Activated CD8-positive, alpha-beta memory T cell treated with anti-CD3 and anti-CD28 coated beads, Interleukin-2, amount 50 U/mL, for 4 hours (primary cell): ENCODE results near the gene SKOR1.

ENCODE experiments used
- DNase-seq: peaks from one replicate; pipeline ENCODE4 v3.0.0-alpha.2; 2020

Gene SKOR1, protein sequence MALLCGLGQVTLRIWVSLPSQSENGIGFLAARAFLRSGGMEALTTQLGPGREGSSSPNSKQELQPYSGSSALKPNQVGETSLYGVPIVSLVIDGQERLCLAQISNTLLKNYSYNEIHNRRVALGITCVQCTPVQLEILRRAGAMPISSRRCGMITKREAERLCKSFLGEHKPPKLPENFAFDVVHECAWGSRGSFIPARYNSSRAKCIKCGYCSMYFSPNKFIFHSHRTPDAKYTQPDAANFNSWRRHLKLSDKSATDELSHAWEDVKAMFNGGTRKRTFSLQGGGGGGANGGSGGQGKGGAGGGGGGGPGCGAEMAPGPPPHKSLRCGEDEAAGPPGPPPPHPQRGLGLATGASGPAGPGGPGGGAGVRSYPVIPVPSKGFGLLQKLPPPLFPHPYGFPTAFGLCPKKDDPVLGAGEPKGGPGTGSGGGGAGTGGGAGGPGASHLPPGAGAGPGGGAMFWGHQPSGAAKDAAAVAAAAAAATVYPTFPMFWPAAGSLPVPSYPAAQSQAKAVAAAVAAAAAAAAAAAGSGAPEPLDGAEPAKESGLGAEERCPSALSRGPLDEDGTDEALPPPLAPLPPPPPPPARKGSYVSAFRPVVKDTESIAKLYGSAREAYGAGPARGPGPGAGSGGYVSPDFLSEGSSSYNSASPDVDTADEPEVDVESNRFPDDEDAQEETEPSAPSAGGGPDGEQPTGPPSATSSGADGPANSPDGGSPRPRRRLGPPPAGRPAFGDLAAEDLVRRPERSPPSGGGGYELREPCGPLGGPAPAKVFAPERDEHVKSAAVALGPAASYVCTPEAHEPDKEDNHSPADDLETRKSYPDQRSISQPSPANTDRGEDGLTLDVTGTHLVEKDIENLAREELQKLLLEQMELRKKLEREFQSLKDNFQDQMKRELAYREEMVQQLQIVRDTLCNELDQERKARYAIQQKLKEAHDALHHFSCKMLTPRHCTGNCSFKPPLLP

GRCh38 chr15:67824976-67825880, at the start of gene SKOR1:
SKOR1 (plus strand) TSS chr15:67825509; CDS start chr15:67825603, 94 bp downstream.
- DNase-seq: no peak

DNA sequence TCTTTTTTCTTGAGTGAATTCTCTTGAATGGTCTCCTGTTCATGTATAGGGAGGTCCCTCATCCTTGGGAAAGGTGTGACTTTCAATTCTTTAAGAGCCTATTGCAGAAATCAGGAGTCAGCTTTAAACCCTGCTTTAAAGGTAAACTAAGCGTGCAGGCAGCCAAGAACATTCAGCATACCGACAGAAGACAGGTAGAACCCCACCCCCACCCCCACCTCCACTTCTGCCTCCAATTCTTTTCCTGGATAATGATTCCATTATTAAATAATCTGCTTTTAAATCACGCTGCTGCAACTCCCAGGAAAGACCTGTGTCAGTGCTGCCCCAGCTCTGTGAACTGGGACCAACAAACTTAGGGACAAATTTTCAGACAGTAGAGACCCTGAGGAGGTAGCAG, 49.3 kb upstream of the SKOR1 start:
- DNase-seq: no peak

DNA sequence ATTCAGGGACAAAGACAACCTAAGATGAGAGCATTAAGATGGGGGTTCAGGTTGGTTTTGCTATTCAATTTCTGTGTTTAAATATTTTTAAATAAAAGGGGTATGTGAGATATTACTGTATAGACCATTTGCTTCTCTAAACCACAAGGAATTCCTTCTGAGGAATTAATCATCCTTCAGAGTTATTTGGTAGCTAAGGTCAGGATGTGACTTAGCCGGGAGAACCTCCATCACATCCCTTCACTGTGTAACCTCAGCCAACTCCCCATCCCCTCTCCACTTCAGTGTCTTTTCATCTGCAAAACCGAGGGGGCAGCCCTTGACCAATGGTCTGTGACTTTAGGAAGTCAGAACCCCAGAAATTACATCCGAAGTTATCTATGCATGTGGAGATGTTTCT, 48.7 kb upstream of the SKOR1 start:
- DNase-seq: no peak

GRCh38 chr15:67777071-67777470, 48.2 kb upstream of the SKOR1 start:
- DNase-seq: no peak

GRCh38 chr15:67777773-67778172, 47.5 kb upstream of the SKOR1 start:
- no peak for DNase-seq

- DNase-seq: no peak
Observed at GRCh38 chr15:67778968-67779548, 46.3 kb upstream of the SKOR1 start.

DNA sequence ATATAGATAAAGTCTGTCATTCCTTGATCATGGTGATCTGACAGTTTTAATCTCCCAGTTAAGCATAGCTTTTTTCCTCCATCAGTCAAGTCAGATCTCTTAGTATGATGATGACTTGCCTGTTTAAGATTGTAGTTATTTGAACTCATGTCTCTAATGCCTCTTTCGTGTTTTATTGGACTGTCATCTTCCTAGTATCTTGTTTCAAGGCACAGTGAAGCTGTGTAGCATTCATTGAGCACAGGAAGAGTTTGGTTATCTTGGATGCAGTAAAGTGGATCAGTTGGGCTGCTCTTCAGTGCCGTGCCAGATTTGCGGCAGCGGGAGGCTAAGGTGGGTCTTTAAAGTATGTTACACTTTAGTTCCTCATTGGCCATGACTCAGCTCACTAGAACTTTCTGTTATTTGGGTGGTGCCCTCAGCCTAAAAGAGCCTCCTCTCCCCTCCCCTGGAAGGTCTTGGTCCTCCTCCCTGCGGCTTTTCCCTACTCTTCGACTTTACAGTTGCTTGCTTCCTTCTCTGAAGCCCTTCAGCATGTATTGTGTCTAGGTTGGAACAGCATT, 45.7 kb upstream of the SKOR1 start:
- no peak for DNase-seq

- no peak for DNase-seq
Observed at GRCh38 chr15:67781061-67781460, 44.2 kb upstream of the SKOR1 start.

GRCh38 chr15:67781907-67782690, 43.2 kb upstream of the SKOR1 start:
- DNase-seq: no peak

DNA sequence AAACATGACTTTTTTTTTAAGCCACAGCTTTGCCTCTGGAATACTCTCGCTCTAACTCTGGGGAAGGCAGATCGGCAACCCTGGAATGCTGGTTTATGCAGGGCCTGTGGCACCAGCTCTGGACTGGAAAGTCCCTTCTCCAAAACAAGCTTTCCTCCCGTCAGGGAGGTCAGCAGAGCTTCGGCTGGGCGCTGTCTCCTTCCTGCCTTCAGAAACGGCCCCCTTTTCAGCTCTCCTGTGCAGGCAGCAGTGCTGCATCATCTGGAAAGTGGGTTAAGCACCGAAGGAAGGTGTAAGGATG, 42.7 kb upstream of the SKOR1 start:
- DNase-seq: no peak

DNA sequence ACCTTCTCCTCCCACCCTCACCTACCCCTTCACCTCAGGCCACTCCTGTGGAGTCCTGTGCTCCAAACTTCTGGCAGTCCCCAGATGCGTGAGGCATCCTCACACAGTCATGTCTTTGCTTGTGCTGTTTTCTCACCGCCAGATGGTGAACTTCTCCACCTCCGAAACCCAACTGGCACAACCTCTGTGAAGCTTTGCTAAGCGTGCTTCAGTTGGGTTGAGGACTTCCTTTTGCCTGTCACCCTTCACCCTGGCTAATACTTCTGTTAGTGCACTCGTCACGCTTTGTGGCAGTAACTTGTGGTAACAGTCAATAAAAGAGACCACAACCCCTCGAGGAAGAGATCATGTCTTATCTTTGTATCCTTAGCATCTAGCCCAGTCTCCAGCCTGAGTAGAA, 42.0 kb upstream of the SKOR1 start:
- peak; percentile 45 for DNase-seq

DNA sequence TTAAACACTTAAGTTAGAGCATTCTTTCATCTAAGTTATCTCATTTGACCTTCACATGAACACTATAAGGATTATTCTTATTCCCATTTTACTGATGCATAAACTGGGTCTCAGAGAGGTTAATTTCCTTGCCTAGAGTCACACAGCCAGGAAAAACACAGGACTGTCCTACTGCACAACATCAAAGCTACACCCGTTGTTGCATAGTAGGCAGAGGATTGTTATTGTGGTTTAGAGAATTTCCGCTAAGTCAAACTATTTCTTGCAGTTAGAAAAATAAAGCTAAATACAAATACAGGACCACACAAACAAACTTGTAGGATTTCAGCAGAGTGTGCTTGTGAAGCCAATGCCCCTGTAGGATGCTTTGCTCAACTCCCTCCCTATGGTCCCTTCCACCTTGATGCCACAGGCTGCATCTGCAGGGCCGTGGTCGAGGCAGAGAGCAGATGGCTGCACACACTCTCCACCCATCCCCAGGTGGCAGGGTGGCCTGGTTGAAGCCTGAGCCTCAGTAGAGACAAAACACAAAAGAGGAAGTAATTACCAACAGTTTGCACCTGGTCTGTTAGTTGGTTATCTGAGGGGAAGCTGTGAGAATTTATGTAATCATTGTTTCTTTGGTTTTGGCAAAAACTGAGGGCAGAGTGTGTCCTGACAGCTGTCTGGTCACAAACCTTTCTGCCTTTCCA, 41.1 kb upstream of the SKOR1 start:
- DNase-seq: no peak

GRCh38 chr15:67784856-67785430, 40.4 kb upstream of the SKOR1 start:
- DNase-seq: no peak

GRCh38 chr15:67785431-67785830, 39.9 kb upstream of the SKOR1 start:
- DNase-seq: no peak

GRCh38 chr15:67786646-67787045, 38.7 kb upstream of the SKOR1 start:
- DNase-seq: no peak

DNA sequence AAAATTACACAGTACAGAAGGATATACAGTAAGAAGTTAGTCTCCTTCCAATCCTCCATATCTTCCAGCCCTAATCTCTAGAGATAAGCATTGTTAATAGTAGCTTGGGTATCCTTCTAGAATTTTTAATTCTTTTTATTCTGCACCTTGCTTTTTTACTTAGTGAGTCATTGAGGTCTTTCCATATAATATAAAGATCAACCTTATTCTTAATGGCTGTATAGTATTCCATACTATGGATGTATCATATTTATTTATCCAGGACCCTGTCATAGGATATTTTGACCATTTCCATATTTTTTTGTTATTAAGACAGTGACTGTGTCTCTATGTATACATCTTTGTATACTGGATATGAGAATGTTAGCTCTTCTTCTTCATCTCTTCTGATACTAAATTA, 36.3 kb upstream of the SKOR1 start:
- DNase-seq: no peak

GRCh38 chr15:67790610-67791319, 34.5 kb upstream of the SKOR1 start:
- no peak for DNase-seq

GRCh38 chr15:67792250-67792942, 32.9 kb upstream of the SKOR1 start:
- DNase-seq: no peak
